ENCODE measurements around the gene VWA3B. TPM values are rescaled to one million over a fixed set of nuclear protein-coding genes. Genes with fewer than 3 reads are reported as not detected.
"Not testable (repeated sequence)": the region's sequence is repeated elsewhere in the genome, so short reads cannot be mapped to it uniquely, and the experiment has no call there.

VWA3B gene
- total RNA-seq, 1 donor from 2014 or later, result 0.52 TPM

DNA sequence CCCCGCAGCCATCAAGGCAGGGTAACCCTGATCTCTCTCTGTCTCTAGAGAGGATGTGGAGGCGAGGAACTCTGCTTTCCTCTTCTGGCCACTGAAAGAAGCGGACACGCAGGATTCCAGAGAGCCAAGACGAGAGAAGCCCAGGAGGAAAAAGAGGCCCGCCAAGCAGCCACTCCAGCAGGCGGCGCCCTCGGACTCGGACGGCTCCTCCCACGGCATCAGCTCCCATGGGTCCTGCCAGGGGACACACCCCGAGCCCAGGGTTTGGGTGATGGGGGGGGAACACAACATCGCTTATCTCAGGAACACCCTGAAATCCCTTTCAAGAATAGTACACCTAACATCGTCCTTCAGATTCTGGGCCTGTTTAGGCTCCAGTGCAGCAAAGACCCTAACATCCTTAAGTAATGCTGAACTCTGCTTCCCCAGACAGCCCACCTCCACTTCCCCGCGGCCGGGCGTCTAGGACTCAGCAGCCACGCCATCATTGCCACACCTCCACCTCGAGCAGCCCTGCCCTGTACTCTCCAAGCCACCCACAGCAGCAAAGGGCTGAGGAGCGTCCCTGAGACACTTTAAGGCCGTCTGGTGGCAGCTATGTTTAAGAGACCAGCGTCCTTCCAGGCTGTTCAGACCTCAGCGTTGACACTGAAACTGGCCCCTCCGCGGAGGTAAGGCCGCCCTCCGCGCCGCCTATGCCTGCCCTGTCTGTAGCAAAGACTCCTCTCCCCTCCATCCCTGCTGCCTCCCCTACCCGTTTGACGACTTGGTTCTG, 225.0 kb downstream of the VWA3B start:
- no peak overlapping the region for H3K27ac ChIP-seq (replicated peaks)
- intact Hi-C loops (cut with micrococcal nuclease), result no loop called here
- TF ChIP-seq CTCF (IDR thresholded peaks at IDR 0.05; ENCODE audit: borderline replicate concordance), result no peak
- no peaks in the 10 kb centered on the region for H3K9me3 ChIP-seq (replicated peaks)
- peaks cover 54% of the 10 kb centered on the region for H3K27me3 ChIP-seq (ENCODE audit: low read depth)
- no peak for DNase-seq
- no peaks in the 10 kb centered on the region for H3K36me3 ChIP-seq
- no peak overlapping the region for H3K4me3 ChIP-seq
- no peaks in the 10 kb centered on the region for H3K4me1 ChIP-seq

DNA sequence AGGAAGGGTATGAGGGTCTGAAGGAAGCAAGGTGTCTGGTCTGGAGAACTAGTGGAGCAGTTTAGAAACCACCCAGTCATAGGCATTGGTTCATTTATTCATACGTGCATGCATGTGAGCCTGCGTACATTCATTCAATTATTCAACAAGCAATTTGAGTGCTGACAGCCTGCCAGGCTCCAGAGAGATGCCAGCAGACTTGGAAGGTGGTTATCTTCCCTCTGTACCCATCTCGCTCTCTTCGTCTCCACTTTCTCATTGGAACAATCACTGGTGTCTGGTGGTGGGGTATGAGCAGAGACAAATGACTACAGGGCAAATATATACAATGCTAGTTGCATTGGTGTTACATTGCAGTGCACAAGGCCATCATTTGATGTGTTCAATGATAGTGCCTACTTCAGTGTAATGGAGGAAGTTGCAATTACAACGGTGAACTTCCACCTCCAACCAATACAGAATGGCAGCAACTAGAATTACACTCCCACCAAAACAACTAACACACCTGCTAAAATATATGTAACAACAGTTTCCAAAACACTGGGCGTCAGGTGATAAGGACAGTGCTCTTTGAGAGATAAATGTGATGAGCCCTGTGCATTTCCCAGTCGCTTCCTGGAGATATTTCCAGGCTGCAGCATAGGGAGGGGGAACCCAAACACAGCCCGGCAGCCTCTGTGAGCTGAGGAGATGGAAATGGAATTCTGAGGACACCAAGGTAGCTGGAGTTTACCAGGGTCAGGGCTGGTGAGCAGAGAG, 226.7 kb downstream of the VWA3B start:
- no peak for DNase-seq
- Histone ChIP-seq H3K4me3 (no peak overlapping the region), H3K9me3 (replicated peaks) (peaks cover 3% of the 10 kb centered on the region), H3K27ac (replicated peaks) (no peak overlapping the region), H3K36me3 (no peaks in the 10 kb centered on the region), H3K27me3 (ENCODE audit: low read depth) (peaks cover 37% of the 10 kb centered on the region), H3K4me1 (no peaks in the 10 kb centered on the region)
- intact Hi-C loops (cut with micrococcal nuclease), result no loop called here
- TF ChIP-seq CTCF (IDR thresholded peaks at IDR 0.05; ENCODE audit: borderline replicate concordance), result no peak

GRCh38 chr2:98314251-98314650, 227.3 kb downstream of the VWA3B start:
- H3K27ac ChIP-seq (replicated peaks), result no peak overlapping the region
- intact Hi-C loops (cut with micrococcal nuclease), result no loop called here
- H3K4me1 ChIP-seq, result no peaks in the 10 kb centered on the region
- DNase-seq, result no peak
- H3K9me3 ChIP-seq (replicated peaks), result peaks cover 8% of the 10 kb centered on the region
- H3K4me3 ChIP-seq, result no peak overlapping the region
- peaks cover 31% of the 10 kb centered on the region for H3K27me3 ChIP-seq (ENCODE audit: low read depth)
- no peak for TF ChIP-seq CTCF (IDR thresholded peaks at IDR 0.05; ENCODE audit: borderline replicate concordance)
- H3K36me3 ChIP-seq, result no peaks in the 10 kb centered on the region

DNA sequence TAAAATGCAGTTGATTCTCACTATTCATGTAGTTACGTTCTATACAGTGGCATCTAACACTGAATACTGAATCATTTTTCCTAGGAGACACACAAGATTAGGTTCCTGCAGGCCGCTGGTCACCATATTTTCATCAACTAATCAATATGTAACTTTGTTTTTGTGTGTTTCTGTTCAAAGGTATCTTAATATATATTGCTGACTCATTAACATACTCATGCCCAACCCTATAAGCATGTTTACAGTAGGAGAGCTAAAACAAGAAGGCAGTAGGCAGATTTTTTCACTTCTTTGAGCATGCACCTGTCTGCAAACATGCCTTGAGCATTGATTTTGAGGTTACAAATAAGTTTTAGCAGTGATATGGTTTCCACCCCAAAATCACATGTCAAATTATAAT, 229.0 kb downstream of the VWA3B start:
- no peak overlapping the region for H3K27ac ChIP-seq (replicated peaks)
- H3K4me1 ChIP-seq, result no peaks in the 10 kb centered on the region
- no peak for DNase-seq
- peaks cover 26% of the 10 kb centered on the region for H3K9me3 ChIP-seq (replicated peaks)
- no peak overlapping the region for H3K4me3 ChIP-seq
- H3K27me3 ChIP-seq (ENCODE audit: low read depth), result peaks cover 15% of the 10 kb centered on the region
- no peak for TF ChIP-seq CTCF (IDR thresholded peaks at IDR 0.05; ENCODE audit: borderline replicate concordance)
- intact Hi-C loops (cut with micrococcal nuclease), result no loop called here
- no peaks in the 10 kb centered on the region for H3K36me3 ChIP-seq

DNA sequence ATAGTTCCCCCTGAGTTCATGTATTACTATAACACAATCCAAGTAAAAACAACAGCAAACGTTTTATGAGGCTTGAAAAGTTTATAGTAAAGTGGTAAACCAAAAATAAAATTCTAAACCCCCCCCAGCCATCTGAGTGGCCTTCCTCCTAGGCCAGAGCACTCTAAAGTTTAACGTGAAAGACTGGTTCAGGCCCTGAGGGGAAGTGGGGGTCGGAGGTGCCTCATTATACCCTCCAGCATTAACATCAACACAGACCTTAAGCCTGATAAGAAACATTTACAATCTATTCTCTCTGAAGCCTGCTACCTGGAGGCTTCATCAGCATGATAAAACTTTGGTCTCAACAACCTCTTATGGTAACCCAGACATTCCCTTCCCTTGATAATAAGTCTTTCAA, 230.2 kb downstream of the VWA3B start:
- peaks cover 3% of the 10 kb centered on the region for H3K27me3 ChIP-seq (ENCODE audit: low read depth)

DNA sequence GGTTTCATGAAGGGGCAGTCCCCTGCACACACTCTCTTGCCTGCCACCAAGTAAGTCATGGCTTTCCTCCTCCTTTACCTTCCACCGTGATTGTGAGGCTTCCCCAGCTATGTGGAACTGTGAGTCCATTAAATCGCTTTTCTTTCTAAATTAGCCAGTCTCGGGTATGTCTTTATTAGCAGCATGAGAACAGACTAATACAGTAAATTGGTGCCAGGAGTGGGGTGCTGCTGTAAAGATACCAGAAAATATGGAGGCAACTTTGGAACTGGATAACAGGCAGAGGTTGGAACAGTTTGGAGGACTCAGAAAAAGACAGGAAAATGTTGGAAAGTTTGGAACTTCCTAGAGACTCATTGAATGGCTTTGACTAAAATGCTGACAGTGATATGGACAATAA, 233.2 kb downstream of the VWA3B start:
- intact Hi-C loops (cut with micrococcal nuclease); H3K27me3 ChIP-seq (ENCODE audit: low read depth): not testable (repeated sequence)
- H3K9me3 ChIP-seq (replicated peaks), result peaks cover 56% of the 10 kb centered on the region

More for the DNA sequence above, 230.2 kb downstream of the VWA3B start:
- DNase-seq, result no peak
- Histone ChIP-seq H3K36me3 (no peaks in the 10 kb centered on the region), H3K4me3 (no peak overlapping the region), H3K9me3 (replicated peaks) (peaks cover 35% of the 10 kb centered on the region), H3K4me1 (no peaks in the 10 kb centered on the region), H3K27ac (replicated peaks) (no peak overlapping the region)
- intact Hi-C loops (cut with micrococcal nuclease), result no loop called here
- TF ChIP-seq CTCF (IDR thresholded peaks at IDR 0.05; ENCODE audit: borderline replicate concordance), result no peak

More for the DNA sequence above, 233.2 kb downstream of the VWA3B start:
- H3K4me1 ChIP-seq; DNase-seq; H3K27ac ChIP-seq (replicated peaks); H3K4me3 ChIP-seq; H3K36me3 ChIP-seq: not testable (repeated sequence)
